RCC 7860 (cell line): ENCODE measurements around the gene BRD4.

Source experiments
- DNase-seq: peaks from one replicate; pipeline ENCODE4 v3.0.0-alpha.2; 2015; ENCODE audit warnings: low spot score
- FAIRE-seq: peaks from 2 replicates; lab custom pipeline; 2012; peaks lifted over from hg19 to GRCh38; lab: Jason Lieb, UNC

Gene BRD4

GRCh38 chr19:15197942-15198341 lies 134.4 kb downstream of the BRD4 start:
- no peak for DNase-seq
- no peak for FAIRE-seq

- DNase-seq (no peak), FAIRE-seq (no peak)
Measured at GRCh38 chr19:15197275-15197941, 134.9 kb downstream of the BRD4 start.

- DNase-seq, result no peak
- no peak for FAIRE-seq
Measured at GRCh38 chr19:15196360-15197005, 135.9 kb downstream of the BRD4 start.

- FAIRE-seq (no peak), DNase-seq (no peak)
Measured at GRCh38 chr19:15195371-15196334, 136.7 kb downstream of the BRD4 start.

- DNase-seq, result no peak
- no peak for FAIRE-seq
Measured at GRCh38 chr19:15194938-15195337, 137.4 kb downstream of the BRD4 start.

- DNase-seq (no peak), FAIRE-seq (no peak)
Measured at GRCh38 chr19:15191982-15192381, 140.4 kb downstream of the BRD4 start.

GRCh38 chr19:15191514-15191913 lies 140.8 kb downstream of the BRD4 start:
- no peak for FAIRE-seq
- DNase-seq, result no peak

GRCh38 chr19:15188851-15189250 lies 143.5 kb downstream of the BRD4 start:
- DNase-seq (no peak), FAIRE-seq (no peak)

- FAIRE-seq (no peak), DNase-seq (no peak)
Measured at GRCh38 chr19:15187026-15188007, 145.0 kb downstream of the BRD4 start.
